K562 (cell line): ENCODE results near the gene PAN2. TPM values are rescaled to one million over a fixed set of nuclear protein-coding genes. Genes with fewer than 3 reads are reported as not detected.

Experiments used
- CREB3L1 ChIP-seq: fragments of 450-650 bp; IDR thresholded peaks from 2 replicates; pipeline ENCODE4 v1.6.1; 2014; ENCODE audit warnings: low read depth, mild to moderate bottlenecking, moderate library complexity, borderline replicate concordance
- HNRNPLL ChIP-seq: fragments of 200-400 bp; formaldehyde crosslinking; IDR thresholded peaks from 2 replicates; pipeline ENCODE4 v1.6.1; 2017; ENCODE audit warnings: low read length, low read depth, mild to moderate bottlenecking; ENCODE audit not compliant: poor library complexity, severe bottlenecking
- KHSRP ChIP-seq: fragments of 450-650 bp; IDR thresholded peaks from 2 replicates; pipeline ENCODE4 v1.6.1; 2017
- NKRF ChIP-seq: fragments of 450-650 bp; IDR thresholded peaks from 2 replicates; pipeline ENCODE4 v1.6.1; 2016; ENCODE audit warnings: borderline replicate concordance
- NR2C2 ChIP-seq, 2 experiments: fragments of 200-800 bp in 1 of 2; sonication (Bioruptor generic) in 1 of 2; sonication (generic) in 1 of 2; formaldehyde crosslinking in 1 of 2; IDR thresholded peaks; 2 replicates each; pipeline versions ENCODE4 v1.6.1 to v1.8.0; 2016 to 2022; ENCODE audit warnings: mild to moderate bottlenecking in 1 of 2, missing compliant biosample characterization in 1 of 2, missing genetic modification characterization in 1 of 2, missing genetic modification reagents in 1 of 2
- SMARCA5 ChIP-seq: fragments of 450-650 bp; IDR thresholded peaks from 2 replicates; pipeline ENCODE4 v1.6.1; 2016
- TFE3 ChIP-seq: fragments of 450-650 bp; formaldehyde crosslinking; IDR thresholded peaks from 2 replicates; pipeline ENCODE4 v1.4.0; 2020; ENCODE audit warnings: mild to moderate bottlenecking, mixed read lengths
- THRA ChIP-seq: fragments of 450-650 bp; IDR thresholded peaks from 2 replicates; pipeline ENCODE4 v1.6.1; 2017; ENCODE audit warnings: mild to moderate bottlenecking, moderate library complexity
- ZBTB7A ChIP-seq: IDR thresholded peaks from 2 replicates; pipeline ENCODE4 v1.6.1; 2011; ENCODE audit warnings: low read depth, mild to moderate bottlenecking, low read length, moderate library complexity, borderline replicate concordance; ENCODE audit not compliant: control insufficient read depth
- ZNF23 ChIP-seq: fragments of 250-450 bp; sonication (Bioruptor Pico); IDR thresholded peaks from 2 replicates; pipeline ENCODE4 v1.4.0; 2020; ENCODE audit warnings: mild to moderate bottlenecking
- ZNF507 ChIP-seq: conservative IDR thresholded peaks from 2 replicates; pipeline ENCODE4 v1.6.1; 2017; ENCODE audit warnings: missing genetic modification characterization, missing compliant biosample characterization
- ZNF766 ChIP-seq: fragments of 200-800 bp; sonication (Bioruptor generic); conservative IDR thresholded peaks from 2 replicates; pipeline ENCODE4 v1.6.1; 2016; ENCODE audit warnings: missing genetic modification characterization, missing compliant biosample characterization
- ZNF830 ChIP-seq: fragments of 250-450 bp; sonication (Bioruptor Pico); IDR thresholded peaks from 2 replicates; pipeline ENCODE4 v1.5.0; 2021; ENCODE audit warnings: mild to moderate bottlenecking
- polyA plus RNA-seq, 8 experiments: library from polyadenylated mRNA; depleted of rRNA in 4 of 8; stranded (reverse) in 5 of 8; unstranded in 3 of 8; fragments of >200 nt; fragmentation: Nextera tagmentation in 2 of 8; fragmentation: Illumina TruSeq in 1 of 8; extraction: Ambion mirVana in 2 of 8; extraction: Trizol in 1 of 8; gene quantifications; 2 replicates each; pipeline versions ENCODE4 v1.2.1 to v1.2.3, GENCODE V29; 2011 to 2014; ENCODE audit warnings: inconsistent platforms in 1 of 8, missing spikeins in 1 of 8
- total RNA-seq, 7 experiments: library from RNA; depleted of rRNA in 6 of 7; stranded (reverse); fragments of >200 nt in 6 of 7; fragmentation: Illumina TruSeq in 2 of 7; extraction: Trizol in 2 of 7; gene quantifications; 2 replicates each; pipeline versions ENCODE4 v1.2.1 to v1.2.3, GENCODE V29; 2011 to 2021; ENCODE audit warnings: low replicate concordance in 1 of 7

PAN2 gene
- total and polyA plus RNA-seq, 9 of the 15 experiments (the other 6 are each of a cell fraction or from before 2014, with no cell fraction given) = 15.0 to 66.1 (median 25.9) TPM

GRCh38 chr12:56315622-56316473 is 18.0 kb downstream of the PAN2 start, which contains the start of gene CNPY2 (continued):
- TF ChIP-seq ZNF766 (CRISPR knock-in tag) (peak; percentile 93), ZBTB7A (peak; percentile 88; the same call in 1 of the 2 replicates), NKRF (peak; percentile 73), KHSRP (no peak), THRA (no peak), CREB3L1 (peak; percentile 97), ZNF830 (CRISPR knock-in tag) (no peak), TFE3 (peak; percentile 90), ZNF507 (tag) (no peak), HNRNPLL (peak; percentile 93), ZNF23 (CRISPR knock-in tag) (no peak), SMARCA5 (no peak), NR2C2 (CRISPR knock-in tag; IDR thresholded peaks at IDR 0.05) (peak; percentile 83), NR2C2 (tag; IDR thresholded peaks at IDR 0.05) (peak; percentile 95)
